ENCODE measurements around the gene MAP2K6. TPM values are rescaled to one million over a fixed set of nuclear protein-coding genes. Genes with fewer than 3 reads are reported as not detected.

The MAP2K6 gene
- total and polyA plus RNA-seq, 2 of the 8 experiments (the other 6 are each of a cell fraction or from before 2014, with no cell fraction given), result 11.0 to 44.1 TPM

DNA sequence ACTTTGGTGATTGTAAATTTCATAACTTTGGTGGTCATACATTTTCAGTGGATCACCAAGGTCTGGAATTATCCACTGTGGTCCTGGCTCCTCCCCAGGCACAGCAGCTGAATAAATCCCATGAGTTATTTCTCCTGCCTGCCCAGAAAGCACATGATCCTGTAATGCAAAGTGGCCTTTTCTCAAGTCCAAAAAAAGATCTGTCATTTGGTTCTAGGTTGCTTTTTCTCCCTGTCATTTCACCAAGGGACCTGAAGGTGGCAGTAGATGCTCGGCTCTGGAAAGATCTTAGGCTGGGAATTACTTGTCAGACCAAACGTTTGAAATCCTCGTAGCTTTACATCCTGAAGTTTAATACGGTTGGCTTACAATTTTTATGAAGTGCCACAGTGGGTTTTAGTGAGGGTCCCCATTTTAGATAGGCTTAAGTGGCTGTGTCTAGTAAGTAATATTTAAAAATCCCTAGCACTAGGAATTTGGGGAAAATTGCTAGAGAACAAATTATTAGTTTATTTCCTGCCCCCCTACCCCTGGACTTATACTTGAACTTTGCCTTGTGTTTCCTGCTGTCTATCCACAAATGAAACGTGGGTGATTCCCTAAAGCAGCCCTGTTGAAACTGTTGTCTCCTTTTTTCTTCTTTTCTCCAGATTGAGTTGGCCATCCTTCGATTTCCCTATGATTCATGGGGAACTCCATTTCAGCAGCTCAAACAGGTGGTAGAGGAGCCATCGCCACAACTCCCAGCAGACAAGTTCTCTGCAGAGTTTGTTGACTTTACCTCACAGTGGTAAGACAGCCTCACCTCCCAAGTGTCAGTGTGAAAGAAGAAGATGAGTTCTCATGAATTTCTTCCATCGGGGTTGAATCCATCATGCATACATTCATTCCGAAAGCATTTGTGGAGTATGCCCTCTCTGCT lies 111.7 kb downstream of the MAP2K6 start:
- no peak overlapping the region for H2AK5ac ChIP-seq (ENCODE audit: low read depth, low read length)
- CTCF ChIA-PET (ENCODE audit: partially characterized antibody), result interaction anchor here (0.6 to 7.1 kb wide), 37 partner anchors 9 to 1026 kb away, joined by 3 to 81 read pairs (median 4); no protein-coding TSS in a partner anchor
- H3K4me2 ChIP-seq (ENCODE audit: insufficient read depth in 1 of 2, low read depth in 2 of 2, low read length in 2 of 2), result no peak overlapping the region
- no peaks in the 10 kb centered on the region for H3K4me1 ChIP-seq (replicated peaks in 1 of 4; ENCODE audit: control insufficient read depth in 3 of 4, insufficient read depth in 4 of 4, low read length in 3 of 4)
- no peak overlapping the region for H4K91ac ChIP-seq (replicated peaks; ENCODE audit: insufficient read length, low read length)
- H3K4ac ChIP-seq (replicated peaks; ENCODE audit: insufficient read length, low read depth, low read length), result no peak overlapping the region
- no peaks in the 10 kb centered on the region; the same call in 1 of the 2 replicates for H3K23me2 ChIP-seq (ENCODE audit: low read depth, low read length)
- H2BK120ac ChIP-seq (replicated peaks; ENCODE audit: low read depth, low read length), result no peak overlapping the region
- no peak overlapping the region for H2AFZ ChIP-seq (ENCODE audit: low read length)
- 66% methylated on average over 9 of the region's 9 CpGs; no CpG with 5 or more reads in 1 of the 2 experiments for WGBS, 2 experiments (ENCODE audit: extremely low coverage in 1 of 2, insufficient coverage in 1 of 2, insufficient read length in 1 of 2, insufficient replicate concordance in 2 of 2, low coverage in 1 of 2, low lambda C conversion rate in 2 of 2, missing lambda C conversion rate in 1 of 2)
- H3K18ac ChIP-seq (ENCODE audit: extremely low read depth, low read length), result no peak overlapping the region
- H4K8ac ChIP-seq (ENCODE audit: extremely low read depth, insufficient read depth, low read length), result no peak overlapping the region
- no peak for TF ChIP-seq RBBP5 (IDR thresholded peaks at IDR 0.05; ENCODE audit: borderline replicate concordance, low read depth, low read length)
- TF ChIP-seq CEBPB (IDR thresholded peaks at IDR 0.05; ENCODE audit: low read depth, low read length), result no peak
- TF ChIP-seq RAD21 (IDR thresholded peaks at IDR 0.05 in 1 of 2, conservative IDR thresholded peaks at IDR 0.05 in 1 of 2; ENCODE audit: low read depth in 2 of 2, low read length in 2 of 2), result peak; percentile 85 to 89
- peak in 2 of 3 experiments; percentile 74 to 89; a peak in 3 of 4 replicates for TF ChIP-seq CTCF (IDR thresholded peaks at IDR 0.05; ENCODE audit: control extremely low read depth in 1 of 3, insufficient read depth in 1 of 3, low read depth in 1 of 3, low read length in 3 of 3)
- no peaks in the 10 kb centered on the region for H3K27me3 ChIP-seq (replicated peaks in 1 of 4; ENCODE audit: control insufficient read depth in 3 of 4, extremely low read depth in 1 of 4, insufficient read depth in 3 of 4, low read length in 3 of 4)
- POLR2A ChIA-PET (ENCODE audit: partially characterized antibody), result no interaction called here
- FAIRE-seq (peak; percentile 71), DNase-seq (ENCODE audit: low read depth in 1 of 2, low spot score in 2 of 2) (peak; percentile 13 to 52)
- no peak overlapping the region for H2BK5ac ChIP-seq (ENCODE audit: low read depth, low read length)
- H2BK20ac ChIP-seq (ENCODE audit: low read length), result no peak overlapping the region
- H4K20me1 ChIP-seq (replicated peaks in 1 of 2; ENCODE audit: control insufficient read depth in 1 of 2, insufficient read depth in 2 of 2, low read length in 2 of 2), result no peaks in the 10 kb centered on the region
- no peaks in the 10 kb centered on the region for H3K79me1 ChIP-seq (ENCODE audit: low read depth, low read length)
- peaks cover 0 to 36% (median 4%) of the 10 kb centered on the region in 4 experiments; a peak in 5 of 8 replicates for H3K36me3 ChIP-seq (ENCODE audit: control insufficient read depth in 2 of 4, insufficient read depth in 4 of 4, low read length in 3 of 4)
- H3K14ac ChIP-seq (ENCODE audit: insufficient read length), result no peak overlapping the region
- no peaks in the 10 kb centered on the region for H3K9me3 ChIP-seq (ENCODE audit: insufficient read depth in 2 of 2, low read depth in 1 of 2, low read length in 1 of 2)
- H3K4me3 ChIP-seq (ENCODE audit: extremely low read depth in 1 of 4, insufficient read depth in 2 of 4, low read depth in 3 of 4, low read length in 4 of 4), result no peak overlapping the region
- H3K27ac ChIP-seq (ENCODE audit: low read depth, low read length), result no peak overlapping the region
- H2BK12ac ChIP-seq (ENCODE audit: low read depth, low read length), result no peak overlapping the region
- H4K5ac ChIP-seq (ENCODE audit: insufficient read length, low read depth, low read length), result no peak overlapping the region
- no peak overlapping the region for H3K9ac ChIP-seq (replicated peaks in 1 of 4; ENCODE audit: extremely low read depth in 1 of 4, low read depth in 3 of 4, low read length in 3 of 4)
- no peaks in the 10 kb centered on the region for H3K79me2 ChIP-seq (ENCODE audit: control insufficient read depth in 1 of 2, insufficient read depth in 2 of 2, low read length in 2 of 2)
- no peak overlapping the region for H3K56ac ChIP-seq (replicated peaks; ENCODE audit: insufficient read length, low read depth, low read length)
- no peak overlapping the region for H2BK15ac ChIP-seq (ENCODE audit: low read length)
- H3K23ac ChIP-seq (ENCODE audit: insufficient read length), result no peak overlapping the region

Measured in H1 (cell line).